ENCODE measurements around the gene SLC5A12. TPM values are rescaled to one million over a fixed set of nuclear protein-coding genes. Genes with fewer than 3 reads are reported as not detected.

SLC5A12 gene
- total RNA-seq, 1 donor from 2014 or later = 1.3 TPM

GRCh38 chr11:26632691-26633159 is 89.1 kb downstream of the SLC5A12 start:
- H3K4me3 Mint-ChIP-seq = no peak overlapping the region
- no peak overlapping the region for H3K27ac Mint-ChIP-seq
- no peaks in the 10 kb centered on the region for H3K27me3 Mint-ChIP-seq
- no peaks in the 10 kb centered on the region for H3K36me3 Mint-ChIP-seq
- no peak for TF ChIP-seq CTCF (conservative IDR thresholded peaks at IDR 0.05)
- no peaks in the 10 kb centered on the region for H3K9me3 Mint-ChIP-seq
- no peaks in the 10 kb centered on the region for H3K4me1 Mint-ChIP-seq (ENCODE audit: unreplicated experiment)
- DNase-seq (ENCODE audit: extremely low spot score, unreplicated experiment) = no peak

GRCh38 chr11:26626346-26626745 is 95.5 kb downstream of the SLC5A12 start:
- Mint-ChIP-seq H3K9me3 (no peaks in the 10 kb centered on the region), H3K4me3 (no peak overlapping the region), H3K4me1 (ENCODE audit: unreplicated experiment) (no peaks in the 10 kb centered on the region), H3K27ac (no peak overlapping the region), H3K27me3 (peaks cover 3% of the 10 kb centered on the region), H3K36me3 (no peaks in the 10 kb centered on the region)
- no peak for DNase-seq (ENCODE audit: extremely low spot score, unreplicated experiment)
- TF ChIP-seq CTCF (conservative IDR thresholded peaks at IDR 0.05) = no peak

- DNase-seq (ENCODE audit: extremely low spot score, unreplicated experiment) = no peak
- Mint-ChIP-seq H3K4me3 (no peak overlapping the region), H3K27ac (peak overlapping the region; percentile 6), H3K36me3 (no peaks in the 10 kb centered on the region), H3K27me3 (peaks cover 3% of the 10 kb centered on the region), H3K4me1 (ENCODE audit: unreplicated experiment) (peaks cover 6% of the 10 kb centered on the region), H3K9me3 (no peaks in the 10 kb centered on the region)
- TF ChIP-seq CTCF (conservative IDR thresholded peaks at IDR 0.05) = no peak
Observed at GRCh38 chr11:26623076-26623659, 98.7 kb downstream of the SLC5A12 start.

GRCh38 chr11:26622181-26622580 is 99.7 kb downstream of the SLC5A12 start:
- Mint-ChIP-seq H3K36me3 (no peaks in the 10 kb centered on the region), H3K9me3 (no peaks in the 10 kb centered on the region), H3K27ac (no peak overlapping the region), H3K27me3 (peaks cover under 1% of the 10 kb centered on the region), H3K4me3 (no peak overlapping the region), H3K4me1 (ENCODE audit: unreplicated experiment) (peaks cover 7% of the 10 kb centered on the region)
- no peak for TF ChIP-seq CTCF (conservative IDR thresholded peaks at IDR 0.05)
- DNase-seq (ENCODE audit: extremely low spot score, unreplicated experiment) = no peak

- Mint-ChIP-seq H3K27ac (peak overlapping the region; percentile 90), H3K27me3 (no peaks in the 10 kb centered on the region), H3K9me3 (no peaks in the 10 kb centered on the region), H3K36me3 (no peaks in the 10 kb centered on the region), H3K4me1 (ENCODE audit: unreplicated experiment) (peaks cover 7% of the 10 kb centered on the region), H3K4me3 (no peak overlapping the region)
- no peak for TF ChIP-seq CTCF (conservative IDR thresholded peaks at IDR 0.05)
- no peak for DNase-seq (ENCODE audit: extremely low spot score, unreplicated experiment)
Observed at GRCh38 chr11:26621132-26621531, 100.7 kb downstream of the SLC5A12 start.

Data from type B pancreatic cell (in vitro differentiated cells).